K562 (cell line): Measurements from ENCODE around the gene ZFTA. TPM values are rescaled to one million over a fixed set of nuclear protein-coding genes. Genes with fewer than 3 reads are reported as not detected.

Experiments
- ELK3 ChIP-seq: fragments of 450-650 bp; formaldehyde crosslinking; IDR thresholded peaks from 2 replicates; pipeline ENCODE4 v1.4.0; 2020; ENCODE audit warnings: mild to moderate bottlenecking
- FOXA1 ChIP-seq: fragments of 450-650 bp; IDR thresholded peaks from 2 replicates; pipeline ENCODE4 v1.6.1; 2016; ENCODE audit warnings: mild to moderate bottlenecking, borderline replicate concordance
- FOXJ3 ChIP-seq: sonication (generic); formaldehyde crosslinking; IDR thresholded peaks from 2 replicates; pipeline ENCODE4 v1.4.0; 2020; ENCODE audit warnings: mild to moderate bottlenecking, missing genetic modification reagents
- KAT8 ChIP-seq: fragments of 450-650 bp; IDR thresholded peaks from 2 replicates; pipeline ENCODE4 v1.6.1; 2016; ENCODE audit warnings: low read depth, mild to moderate bottlenecking
- MCM5 ChIP-seq: fragments of 450-650 bp; IDR thresholded peaks from 2 replicates; pipeline ENCODE4 v1.6.1; 2016; ENCODE audit warnings: low read depth
- MTA3 ChIP-seq: fragments of 450-650 bp; formaldehyde crosslinking; IDR thresholded peaks from 2 replicates; pipeline ENCODE4 v1.6.1; 2017; ENCODE audit warnings: mild to moderate bottlenecking, borderline replicate concordance
- NFE2 ChIP-seq: IDR thresholded peaks from 2 replicates; pipeline ENCODE4 v1.6.1; 2014; ENCODE audit warnings: antibody characterized with exemption, low read depth
- SRSF7 ChIP-seq: fragments of 200-400 bp; formaldehyde crosslinking; optimal IDR thresholded peaks from 2 replicates; pipeline ENCODE3; 2017; ENCODE audit warnings: mild to moderate bottlenecking, low read depth, low read length
- TCF15 ChIP-seq: fragments of 250-450 bp; sonication (Bioruptor Pico); IDR thresholded peaks from 2 replicates; pipeline ENCODE4 v1.8.0; 2022; ENCODE audit warnings: moderate library complexity, mild to moderate bottlenecking, inconsistent platforms
- WHSC1 ChIP-seq: IDR thresholded peaks from one replicate; pipeline ENCODE4 v1.6.1; 2012; ENCODE audit warnings: low read length, control low read depth, inconsistent platforms
- ZNF280A ChIP-seq: fragments of 450-650 bp; IDR thresholded peaks from 2 replicates; pipeline ENCODE4 v1.6.1; 2018; ENCODE audit warnings: mild to moderate bottlenecking, low read depth; ENCODE audit not compliant: partially characterized antibody
- ZNF318 ChIP-seq, 2 experiments: fragments of 450-650 bp; IDR thresholded peaks; 2 replicates each; pipeline ENCODE4 v1.6.1; 2016; ENCODE audit warnings: mild to moderate bottlenecking in 2 of 2, borderline replicate concordance in 1 of 2, low read depth in 1 of 2, moderate library complexity in 1 of 2
- ZNF740 ChIP-seq, 3 experiments: fragments of 200-800 bp in 1 of 3; sonication (Bioruptor generic) in 1 of 3; sonication (generic) in 1 of 3; formaldehyde crosslinking in 1 of 3; IDR thresholded peaks; 2 replicates each; pipeline versions ENCODE4 v1.6.1 to v1.8.0; 2016 to 2022; ENCODE audit warnings: mild to moderate bottlenecking in 2 of 3, missing compliant biosample characterization in 2 of 3, missing genetic modification characterization in 2 of 3, missing genetic modification reagents in 1 of 3
- ZNF778 ChIP-seq: fragments of 450-650 bp; formaldehyde crosslinking; IDR thresholded peaks from 2 replicates; pipeline ENCODE4 v1.4.0; 2020; ENCODE audit warnings: mild to moderate bottlenecking, moderate library complexity
- polyA plus RNA-seq, 8 experiments: library from polyadenylated mRNA; depleted of rRNA in 4 of 8; stranded (reverse) in 5 of 8; unstranded in 3 of 8; fragments of >200 nt; fragmentation: Nextera tagmentation in 2 of 8; fragmentation: Illumina TruSeq in 1 of 8; extraction: Ambion mirVana in 2 of 8; extraction: Trizol in 1 of 8; gene quantifications; 2 replicates each; pipeline versions ENCODE4 v1.2.1 to v1.2.3, GENCODE V29; 2011 to 2014; ENCODE audit warnings: inconsistent platforms in 1 of 8, missing spikeins in 1 of 8
- total RNA-seq, 7 experiments: library from RNA; depleted of rRNA in 6 of 7; stranded (reverse); fragments of >200 nt in 6 of 7; fragmentation: Illumina TruSeq in 2 of 7; extraction: Trizol in 2 of 7; gene quantifications; 2 replicates each; pipeline versions ENCODE4 v1.2.1 to v1.2.3, GENCODE V29; 2011 to 2021; ENCODE audit warnings: low replicate concordance in 1 of 7

ZFTA gene
- total and polyA plus RNA-seq, 9 of the 15 experiments (the other 6 are each of a cell fraction or from before 2014, with no cell fraction given): 0.45 to 12.3 (median 2.9) TPM

- TF ChIP-seq ELK3 (CRISPR knock-in tag) (no peak), NFE2 (no peak), FOXJ3 (no peak), MCM5 (no peak), MTA3 (no peak), ZNF778 (CRISPR knock-in tag) (no peak), TCF15 (CRISPR knock-in tag) (no peak), ZNF280A (peak; percentile 93), SRSF7 (no peak), KAT8 (no peak), FOXA1 (no peak), WHSC1 (no peak), ZNF740 (CRISPR knock-in tag; IDR thresholded peaks at IDR 0.05) (no peak), ZNF740 (tag; IDR thresholded peaks at IDR 0.05) (no peak), ZNF318 (IDR thresholded peaks at IDR 0.05; ENCODE audit: borderline replicate concordance in 1 of 2, low read depth in 1 of 2) (0 out of 4 replicates have a peak, but pooled peaks of 1 of the 2 experiments have one; percentile 21)
These were observed 23.1 kb upstream of the ZFTA start (continued) for GRCh38 chr11:63791495-63792167.
